Neural crest cell (in vitro differentiated cells): Measurements from ENCODE around the gene EVX2. TPM values are rescaled to one million over a fixed set of nuclear protein-coding genes. Genes with fewer than 3 reads are reported as not detected.

Experiments used
- DNase-seq: peaks from one replicate; pipeline ENCODE4 v3.0.0; 2021; ENCODE audit warnings: low read depth, mixed read lengths, low spot score
- H3K27ac Mint-ChIP-seq: one replicate; pipeline ENCODE4 v1.8.0; 2021; ENCODE audit warnings: mild to moderate bottlenecking, mixed read lengths; ENCODE audit not compliant: unreplicated experiment
- H3K27me3 Mint-ChIP-seq: 2 replicates; pipeline ENCODE4 v1.8.0; 2021; ENCODE audit warnings: low read depth, mild to moderate bottlenecking, mixed read lengths
- H3K36me3 Mint-ChIP-seq: 2 replicates; pipeline ENCODE4 v1.8.0; 2021; ENCODE audit warnings: low read depth, mild to moderate bottlenecking, mixed read lengths
- H3K4me1 Mint-ChIP-seq: 2 replicates; pipeline ENCODE4 v1.8.0; 2021; ENCODE audit warnings: mixed read lengths
- H3K4me3 Mint-ChIP-seq: one replicate; pipeline ENCODE4 v1.8.0; 2021; ENCODE audit warnings: mild to moderate bottlenecking, mixed read lengths
- H3K9me3 Mint-ChIP-seq: 2 replicates; pipeline ENCODE4 v1.8.0; 2021; ENCODE audit warnings: mixed read lengths
- total RNA-seq: library from RNA; stranded (reverse); gene quantifications from 2 replicates; pipeline ENCODE4 v1.2.1, GENCODE V29; 2021
- TF ChIP-seq, protein P1 (sequence below): fragments of 200-600 bp; sonication (generic); conservative IDR thresholded peaks from 2 replicates; pipeline ENCODE4 v1.5.0; 2021; ENCODE audit warnings: antibody characterized with exemption, mild to moderate bottlenecking

The EVX2 gene
- total RNA-seq, 1 donor from 2014 or later: 0.44 TPM

DNA sequence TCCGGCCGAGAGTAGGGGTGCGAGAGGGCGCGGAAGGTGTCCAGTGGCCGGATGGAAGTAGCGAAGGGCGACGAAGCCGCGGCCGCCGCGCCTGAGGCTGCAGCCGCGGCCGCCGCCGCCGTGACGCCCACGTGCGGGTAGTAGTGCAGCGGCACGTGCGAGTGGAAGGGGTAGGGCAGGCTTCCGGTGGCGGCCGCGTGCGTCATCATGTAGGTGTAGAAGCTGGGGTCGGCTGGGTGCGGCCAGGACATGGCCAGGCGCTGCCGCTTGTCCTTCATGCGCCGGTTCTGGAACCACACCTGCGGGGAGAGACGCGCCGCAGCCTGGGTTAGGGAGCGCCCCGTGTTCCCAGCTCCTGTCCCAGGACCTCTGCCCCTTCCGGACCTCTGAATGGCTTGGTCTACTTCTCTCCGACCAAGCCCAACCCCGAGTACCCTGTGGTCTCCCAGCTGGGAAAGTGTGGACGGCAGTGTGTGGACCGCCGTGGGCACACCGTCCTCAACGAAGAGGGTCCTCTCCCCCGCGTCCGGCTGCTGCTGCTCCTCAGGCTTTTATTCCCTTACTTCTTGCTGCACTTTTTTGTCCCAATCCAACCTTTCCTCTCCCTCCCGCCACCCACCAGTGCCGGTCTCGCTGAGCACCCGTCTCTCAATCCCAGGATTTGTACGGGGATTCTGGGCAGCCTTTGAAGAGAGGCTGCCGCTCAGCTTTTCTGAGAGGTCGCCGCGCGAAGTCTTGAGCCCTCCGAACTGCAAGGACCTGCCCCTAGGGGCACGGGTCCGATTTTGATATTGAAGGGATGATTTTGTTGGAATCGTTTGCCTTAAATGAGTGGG lies 3.0 kb downstream of the EVX2 start:
- H3K4me1 Mint-ChIP-seq: peaks cover 13% of the 10 kb centered on the region
- TF ChIP-seq, protein P1, sequence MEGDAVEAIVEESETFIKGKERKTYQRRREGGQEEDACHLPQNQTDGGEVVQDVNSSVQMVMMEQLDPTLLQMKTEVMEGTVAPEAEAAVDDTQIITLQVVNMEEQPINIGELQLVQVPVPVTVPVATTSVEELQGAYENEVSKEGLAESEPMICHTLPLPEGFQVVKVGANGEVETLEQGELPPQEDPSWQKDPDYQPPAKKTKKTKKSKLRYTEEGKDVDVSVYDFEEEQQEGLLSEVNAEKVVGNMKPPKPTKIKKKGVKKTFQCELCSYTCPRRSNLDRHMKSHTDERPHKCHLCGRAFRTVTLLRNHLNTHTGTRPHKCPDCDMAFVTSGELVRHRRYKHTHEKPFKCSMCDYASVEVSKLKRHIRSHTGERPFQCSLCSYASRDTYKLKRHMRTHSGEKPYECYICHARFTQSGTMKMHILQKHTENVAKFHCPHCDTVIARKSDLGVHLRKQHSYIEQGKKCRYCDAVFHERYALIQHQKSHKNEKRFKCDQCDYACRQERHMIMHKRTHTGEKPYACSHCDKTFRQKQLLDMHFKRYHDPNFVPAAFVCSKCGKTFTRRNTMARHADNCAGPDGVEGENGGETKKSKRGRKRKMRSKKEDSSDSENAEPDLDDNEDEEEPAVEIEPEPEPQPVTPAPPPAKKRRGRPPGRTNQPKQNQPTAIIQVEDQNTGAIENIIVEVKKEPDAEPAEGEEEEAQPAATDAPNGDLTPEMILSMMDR: no peak
- DNase-seq: no peak
- H3K27ac Mint-ChIP-seq: no peak overlapping the region
- no peaks in the 10 kb centered on the region for H3K9me3 Mint-ChIP-seq
- H3K27me3 Mint-ChIP-seq: peaks cover 96% of the 10 kb centered on the region
- H3K4me3 Mint-ChIP-seq: peak overlapping the region; percentile 79
- peaks cover 6% of the 10 kb centered on the region for H3K36me3 Mint-ChIP-seq

DNA sequence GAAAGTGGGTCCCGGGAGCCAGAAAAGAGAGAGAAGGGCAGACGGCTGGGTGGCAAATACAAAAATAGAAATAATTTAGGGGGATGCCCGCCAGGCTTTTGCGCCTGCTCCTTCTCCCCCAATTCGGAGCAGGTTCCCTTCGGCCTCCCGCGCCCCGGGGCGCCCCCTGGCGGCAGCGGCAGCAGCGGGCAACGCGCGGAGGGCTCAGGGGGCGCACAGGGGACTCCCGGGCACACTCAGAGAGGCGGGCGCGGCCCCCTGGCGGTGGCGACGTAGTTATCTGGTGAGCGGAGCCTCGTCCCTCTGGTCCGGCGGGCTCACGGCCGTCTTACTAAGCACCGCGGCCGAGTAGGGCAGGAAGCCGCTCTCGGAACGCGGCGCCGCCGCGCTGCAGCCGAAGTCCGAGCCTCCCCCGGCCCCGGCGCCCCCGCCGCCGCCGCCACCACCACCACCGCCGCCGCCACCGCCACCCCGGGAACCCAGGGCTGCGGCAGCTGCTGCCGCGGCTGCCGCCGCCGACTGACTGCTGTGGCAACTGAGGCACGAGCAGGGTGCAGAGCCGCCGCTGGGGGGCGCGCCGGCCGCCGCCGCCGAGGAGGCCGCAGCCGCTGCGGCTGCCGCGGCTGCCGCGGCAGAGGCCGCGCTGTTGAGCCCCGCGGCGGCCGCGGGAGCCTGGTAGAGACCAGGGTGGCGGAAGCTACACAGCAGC lies 3.8 kb downstream of the EVX2 start:
- peaks cover 6% of the 10 kb centered on the region for H3K36me3 Mint-ChIP-seq
- peaks cover 13% of the 10 kb centered on the region for H3K4me1 Mint-ChIP-seq
- H3K4me3 Mint-ChIP-seq: peak overlapping the region; percentile 76
- H3K9me3 Mint-ChIP-seq: no peaks in the 10 kb centered on the region
- TF ChIP-seq, protein P1: peak; percentile 92
- peaks cover 96% of the 10 kb centered on the region for H3K27me3 Mint-ChIP-seq
- DNase-seq: peak; percentile 70
- H3K27ac Mint-ChIP-seq: no peak overlapping the region

DNA sequence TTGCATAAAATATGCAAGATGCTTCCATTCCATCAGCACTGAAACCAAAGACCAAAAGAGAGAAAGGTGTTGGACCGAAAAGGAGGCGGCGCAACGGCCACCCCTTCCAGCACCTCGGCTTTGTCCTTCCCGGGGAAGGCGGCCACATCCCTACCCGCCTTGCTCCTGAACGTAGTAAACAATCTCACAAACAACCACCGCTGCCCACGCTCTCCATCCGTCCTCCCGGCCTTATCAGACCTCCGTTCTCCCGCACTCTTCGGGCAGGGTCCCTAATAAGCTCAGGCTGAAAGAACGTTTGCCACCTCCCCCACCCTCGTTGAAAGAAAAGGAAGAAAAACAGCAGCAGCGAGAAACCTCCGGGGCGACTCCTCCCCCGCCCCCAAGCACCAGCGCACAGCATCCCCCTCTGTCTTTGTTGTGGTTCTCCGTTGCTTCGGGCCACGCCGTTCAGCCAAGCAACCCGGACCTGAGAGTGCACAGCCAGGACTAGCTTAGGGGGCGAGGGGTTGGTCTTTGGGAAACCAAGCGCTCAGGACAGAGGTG lies 4.4 kb downstream of the EVX2 start:
- H3K4me3 Mint-ChIP-seq: peak overlapping the region; percentile 76
- TF ChIP-seq, protein P1: no peak
- peaks cover 96% of the 10 kb centered on the region for H3K27me3 Mint-ChIP-seq
- H3K9me3 Mint-ChIP-seq: no peaks in the 10 kb centered on the region
- no peak overlapping the region for H3K27ac Mint-ChIP-seq
- DNase-seq: no peak
- H3K4me1 Mint-ChIP-seq: peaks cover 13% of the 10 kb centered on the region
- peaks cover 6% of the 10 kb centered on the region for H3K36me3 Mint-ChIP-seq

DNA sequence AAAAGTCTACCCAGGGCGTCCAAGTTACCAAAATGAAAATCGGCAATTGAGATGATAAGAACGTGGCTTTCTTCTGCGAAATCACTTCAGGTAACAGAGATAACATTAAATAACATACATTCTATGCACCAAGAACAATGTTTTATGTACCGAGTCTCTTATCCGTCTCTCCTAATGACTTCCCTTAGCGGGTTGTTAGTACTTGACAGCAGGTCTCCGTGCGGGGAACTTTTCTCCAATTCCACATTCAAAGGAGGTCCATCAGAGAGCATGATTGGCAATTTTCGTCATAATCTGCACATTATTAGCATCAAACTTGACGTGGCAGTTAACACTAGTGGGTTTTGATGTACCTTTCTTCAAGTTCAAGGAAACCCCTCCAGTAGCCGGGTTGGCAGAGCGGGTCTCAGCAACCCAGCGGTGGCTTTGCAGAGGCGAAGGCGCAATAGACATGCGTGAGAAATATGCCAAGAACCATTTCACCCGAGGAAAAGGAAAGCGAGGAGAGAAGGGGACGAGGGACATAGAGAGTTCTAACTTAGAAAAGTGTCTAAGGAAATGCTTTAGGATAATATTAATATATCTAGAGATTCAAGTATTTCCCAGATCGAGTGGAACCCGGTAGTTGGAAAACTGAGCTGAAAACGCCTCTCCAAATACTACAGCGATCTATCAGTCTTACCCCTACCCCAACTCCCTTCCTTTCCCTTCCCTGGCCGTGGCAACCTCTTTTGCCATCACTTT lies 5.0 kb downstream of the EVX2 start:
- Mint-ChIP-seq H3K9me3 (no peaks in the 10 kb centered on the region), H3K4me3 (peak overlapping the region; percentile 76), H3K27ac (no peak overlapping the region), H3K36me3 (peaks cover 6% of the 10 kb centered on the region), H3K4me1 (peaks cover 13% of the 10 kb centered on the region), H3K27me3 (peaks cover 96% of the 10 kb centered on the region)
- TF ChIP-seq, protein P1: no peak
- DNase-seq: no peak

DNA sequence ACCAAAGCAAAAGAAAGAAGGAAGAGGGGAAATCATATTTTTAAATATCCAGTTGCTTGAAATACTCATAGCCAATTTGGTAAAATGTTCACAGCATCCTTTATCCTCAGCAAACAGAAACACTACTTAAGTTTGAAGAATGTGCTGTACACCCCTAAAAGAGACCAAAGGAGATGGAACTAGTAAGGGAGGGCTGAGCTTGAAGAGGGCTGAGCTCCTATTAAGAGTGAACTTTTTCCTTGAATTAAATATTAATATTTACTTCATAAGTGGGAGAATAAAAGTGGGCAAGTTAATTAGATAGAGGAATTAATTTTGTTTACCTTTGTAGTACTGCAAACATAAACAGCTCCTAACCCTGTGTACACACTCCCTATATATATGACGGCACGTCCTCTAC lies 7.0 kb downstream of the EVX2 start:
- H3K36me3 Mint-ChIP-seq: peaks cover 5% of the 10 kb centered on the region
- no peak for DNase-seq
- peaks cover 13% of the 10 kb centered on the region for H3K4me1 Mint-ChIP-seq
- TF ChIP-seq, protein P1: no peak
- no peak overlapping the region for H3K27ac Mint-ChIP-seq
- H3K4me3 Mint-ChIP-seq: peak overlapping the region; percentile 39
- no peaks in the 10 kb centered on the region for H3K9me3 Mint-ChIP-seq
- peaks cover 96% of the 10 kb centered on the region for H3K27me3 Mint-ChIP-seq
